ENCODE data around the gene ZFYVE28. TPM values are rescaled to one million over a fixed set of nuclear protein-coding genes. Genes with fewer than 3 reads are reported as not detected.

ZFYVE28 gene
- total and polyA plus RNA-seq, 8 donors: 4.9 to 88.8 (median 7.3) TPM

- DNase-seq: peak in 1 of 2 donors; percentile 7
- Histone ChIP-seq H3K4me3 (no peak overlapping the region), H3K27ac (peak overlapping the region in 1 of 5 donors; percentile 88), H3K36me3 (peaks cover 28 to 50% (median 45%) of the 10 kb centered on the region in 4 donors), H3K4me1 (peaks cover 0 to 44% (median 20%) of the 10 kb centered on the region in 4 donors), H3K27me3 (no peaks in the 10 kb centered on the region), H3K9me3 (no peaks in the 10 kb centered on the region)
- TF ChIP-seq POLR2AphosphoS5 (IDR thresholded peaks at IDR 0.05) (no peak), CTCF (IDR thresholded peaks at IDR 0.05) (no peak), POLR2A (IDR thresholded peaks at IDR 0.05) (no peak), EP300 (IDR thresholded peaks at IDR 0.05) (no peak)
- intact Hi-C loops (cut with DNase I; ENCODE audit: low total_unique reads): loop anchor here (10.0 kb wide), 1 partner anchor 168 kb away; the partner anchor contains the start of genes CFAP99 and ZFYVE28
- 80 to 87% (median 85%) methylated on average over 13 to 19 of the region's 19 CpGs for WGBS, 5 donors
These were observed 171.9 kb downstream of the ZFYVE28 start for GRCh38 chr4:2246384-2247127.

DNA sequence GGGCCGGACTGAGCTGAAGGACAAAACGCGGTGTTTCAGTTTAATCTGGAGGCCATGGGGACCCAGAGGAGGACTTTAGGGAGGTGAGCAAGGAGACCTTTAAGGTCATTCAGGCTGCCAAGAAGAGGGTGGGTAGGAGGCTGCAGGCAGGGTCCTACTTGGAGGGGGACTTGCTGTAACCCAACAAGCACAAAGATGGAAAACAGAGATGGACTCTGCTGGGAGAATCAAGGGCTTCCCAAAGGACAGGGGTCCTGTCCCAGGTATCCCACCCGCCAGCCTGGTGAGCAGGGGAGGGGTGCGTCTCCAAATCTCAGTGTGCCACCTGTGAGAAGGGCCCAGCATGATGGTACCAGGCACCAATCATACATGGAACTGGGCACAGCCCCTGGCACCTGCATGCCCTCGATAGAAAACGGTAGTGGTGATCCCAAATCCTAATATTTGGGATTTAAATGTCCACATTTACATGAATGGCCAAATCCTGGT lies 172.6 kb downstream of the ZFYVE28 start:
- H3K27ac ChIP-seq: peak overlapping the region in 3 of 5 donors; percentile 34 to 88 (median 54)
- peak in 1 of 2 donors; percentile 4 for DNase-seq
- H3K36me3 ChIP-seq: peaks cover 25 to 43% (median 38%) of the 10 kb centered on the region in 4 donors

GRCh38 chr4:2245057-2245786 lies 173.2 kb downstream of the ZFYVE28 start:
- WGBS, 5 donors: 57 to 70% (median 61%) methylated on average over 7 of the region's 7 CpGs
- peaks cover 8 to 56% (median 29%) of the 10 kb centered on the region in 4 donors for H3K4me1 ChIP-seq
- peak overlapping the region in 3 of 5 donors; percentile 34 to 88 (median 54) for H3K27ac ChIP-seq
- no peak overlapping the region for H3K4me3 ChIP-seq
- H3K27me3 ChIP-seq: no peaks in the 10 kb centered on the region
- TF ChIP-seq POLR2A (IDR thresholded peaks at IDR 0.05): no peak
- TF ChIP-seq CTCF (IDR thresholded peaks at IDR 0.05): no peak
- TF ChIP-seq POLR2AphosphoS5 (IDR thresholded peaks at IDR 0.05): no peak
- TF ChIP-seq EP300 (IDR thresholded peaks at IDR 0.05): no peak
- intact Hi-C loops (cut with DNase I; ENCODE audit: low total_unique reads): loop anchor here (10.0 kb wide), 1 partner anchor 170 kb away; the partner anchor contains the start of genes CFAP99 and ZFYVE28
- peaks cover 19 to 37% (median 32%) of the 10 kb centered on the region in 4 donors for H3K36me3 ChIP-seq
- no peaks in the 10 kb centered on the region for H3K9me3 ChIP-seq
- peak in 1 of 2 donors; percentile 10 for DNase-seq

More for the DNA sequence above, 172.6 kb downstream of the ZFYVE28 start:
- no peaks in the 10 kb centered on the region for H3K9me3 ChIP-seq
- H3K27me3 ChIP-seq: no peaks in the 10 kb centered on the region
- intact Hi-C loops (cut with DNase I; ENCODE audit: low total_unique reads): loop anchor here (10.0 kb wide), 1 partner anchor 169 kb away; the partner anchor contains the start of genes CFAP99 and ZFYVE28
- peaks cover 2 to 50% (median 23%) of the 10 kb centered on the region in 4 donors for H3K4me1 ChIP-seq
- TF ChIP-seq POLR2AphosphoS5 (IDR thresholded peaks at IDR 0.05) (no peak), POLR2A (IDR thresholded peaks at IDR 0.05) (no peak), CTCF (IDR thresholded peaks at IDR 0.05) (no peak), EP300 (IDR thresholded peaks at IDR 0.05) (no peak)
- WGBS, 5 donors: 67 to 85% (median 78%) methylated on average over 7 of the region's 7 CpGs
- H3K4me3 ChIP-seq: no peak overlapping the region

Data from stomach (tissue), 9 donors.